ENCODE data around the gene MTERF4.

Gene MTERF4

DNA sequence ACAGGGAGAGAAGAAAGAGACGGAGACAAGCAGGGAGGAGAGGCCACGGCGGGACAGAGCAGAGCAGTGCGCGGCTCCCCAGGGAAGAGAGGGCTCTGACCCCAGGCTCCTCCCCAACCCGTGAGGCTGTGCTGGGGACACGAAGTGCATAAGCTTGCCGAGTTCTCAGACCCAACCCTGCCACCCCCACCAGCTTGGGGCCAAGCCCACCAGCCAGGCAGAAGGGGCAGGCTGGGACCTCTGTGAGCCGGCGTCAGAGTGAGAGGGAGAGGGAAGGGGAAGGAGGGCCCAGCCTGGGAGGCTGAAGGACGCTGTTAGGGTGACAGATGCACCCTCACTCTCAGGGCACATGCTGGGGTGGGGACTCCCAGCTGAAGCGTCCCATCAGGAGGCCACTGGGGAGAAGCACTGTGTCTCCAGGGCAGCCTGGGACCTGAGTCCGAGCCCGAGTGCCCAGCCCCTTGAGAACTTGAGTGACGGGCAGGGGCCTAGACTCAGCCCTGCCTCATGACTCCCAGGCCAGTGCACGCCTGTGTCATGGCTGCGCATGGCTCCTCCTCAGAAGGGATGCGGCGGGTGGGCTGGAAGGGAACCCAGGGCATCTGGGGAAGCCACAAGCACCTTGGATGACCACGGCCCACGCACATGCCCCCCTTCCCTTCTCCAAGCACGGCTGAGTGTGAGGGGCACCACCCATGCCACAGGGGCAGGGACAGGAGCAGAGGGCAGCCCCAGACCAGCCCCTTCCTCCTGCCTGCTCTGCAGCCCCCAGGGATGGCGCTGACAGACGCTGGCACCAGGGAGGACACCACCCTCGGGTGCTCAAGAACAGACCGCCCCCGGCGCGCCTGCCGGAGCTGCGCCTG lies 31.0 kb downstream of the MTERF4 start:
- Histone ChIP-seq H3K4me3 (ENCODE audit: low read length) (no peak overlapping the region), H3K27ac (ENCODE audit: low read length) (no peak overlapping the region), H3K9me3 (ENCODE audit: control insufficient read depth, low read depth, low read length) (no peaks in the 10 kb centered on the region), H3K9ac (ENCODE audit: low read length) (no peak overlapping the region), H3K27me3 (ENCODE audit: control insufficient read depth, insufficient read depth, low read length) (no peaks in the 10 kb centered on the region), H3K36me3 (ENCODE audit: control insufficient read depth, low read depth, low read length) (no peaks in the 10 kb centered on the region), H3K4me1 (ENCODE audit: control insufficient read depth, low read depth, low read length) (no peaks in the 10 kb centered on the region)

DNA sequence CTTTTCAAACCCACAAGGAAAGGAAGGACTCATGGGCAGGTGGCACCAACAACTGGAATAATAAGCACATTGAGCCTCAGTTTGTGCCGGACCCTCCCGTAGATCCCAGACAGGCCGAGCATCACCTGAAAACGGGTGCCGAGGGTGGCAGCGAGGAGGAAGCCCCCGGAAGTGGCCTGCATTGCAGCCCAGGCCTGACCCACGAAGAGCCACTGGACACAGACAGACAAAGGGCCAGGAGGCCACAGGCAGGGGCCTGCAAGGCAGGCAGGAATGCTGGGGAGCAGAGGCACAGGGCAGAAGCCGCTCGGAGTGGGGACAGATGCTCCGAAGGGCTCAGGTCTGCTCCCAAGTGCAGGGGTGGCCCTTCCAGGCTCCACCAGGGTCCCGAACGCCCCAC lies 31.7 kb downstream of the MTERF4 start:
- no peaks in the 10 kb centered on the region for H3K27me3 ChIP-seq (ENCODE audit: control insufficient read depth, insufficient read depth, low read length)
- no peaks in the 10 kb centered on the region for H3K9me3 ChIP-seq (ENCODE audit: control insufficient read depth, low read depth, low read length)
- no peaks in the 10 kb centered on the region for H3K36me3 ChIP-seq (ENCODE audit: control insufficient read depth, low read depth, low read length)
- H3K27ac ChIP-seq (ENCODE audit: low read length) = no peak overlapping the region
- H3K4me3 ChIP-seq (ENCODE audit: low read length) = no peak overlapping the region
- no peaks in the 10 kb centered on the region for H3K4me1 ChIP-seq (ENCODE audit: control insufficient read depth, low read depth, low read length)
- no peak overlapping the region for H3K9ac ChIP-seq (ENCODE audit: low read length)

GRCh38 chr2:241069821-241070281 lies 32.2 kb downstream of the MTERF4 start:
- H3K9ac ChIP-seq (ENCODE audit: low read length) = no peak overlapping the region
- H3K27me3 ChIP-seq (ENCODE audit: control insufficient read depth, insufficient read depth, low read length) = no peaks in the 10 kb centered on the region
- no peaks in the 10 kb centered on the region for H3K9me3 ChIP-seq (ENCODE audit: control insufficient read depth, low read depth, low read length)
- no peaks in the 10 kb centered on the region for H3K4me1 ChIP-seq (ENCODE audit: control insufficient read depth, low read depth, low read length)
- H3K36me3 ChIP-seq (ENCODE audit: control insufficient read depth, low read depth, low read length) = no peaks in the 10 kb centered on the region
- no peak overlapping the region for H3K4me3 ChIP-seq (ENCODE audit: low read length)
- no peak overlapping the region for H3K27ac ChIP-seq (ENCODE audit: low read length)

- no peak overlapping the region for H3K4me3 ChIP-seq (ENCODE audit: low read length)
- H3K27me3 ChIP-seq (ENCODE audit: control insufficient read depth, insufficient read depth, low read length) = no peaks in the 10 kb centered on the region
- no peaks in the 10 kb centered on the region for H3K9me3 ChIP-seq (ENCODE audit: control insufficient read depth, low read depth, low read length)
- H3K9ac ChIP-seq (ENCODE audit: low read length) = no peak overlapping the region
- H3K36me3 ChIP-seq (ENCODE audit: control insufficient read depth, low read depth, low read length) = no peaks in the 10 kb centered on the region
- H3K27ac ChIP-seq (ENCODE audit: low read length) = no peak overlapping the region
- H3K4me1 ChIP-seq (ENCODE audit: control insufficient read depth, low read depth, low read length) = no peaks in the 10 kb centered on the region
These were observed 32.9 kb downstream of the MTERF4 start for GRCh38 chr2:241068942-241069810.

DNA sequence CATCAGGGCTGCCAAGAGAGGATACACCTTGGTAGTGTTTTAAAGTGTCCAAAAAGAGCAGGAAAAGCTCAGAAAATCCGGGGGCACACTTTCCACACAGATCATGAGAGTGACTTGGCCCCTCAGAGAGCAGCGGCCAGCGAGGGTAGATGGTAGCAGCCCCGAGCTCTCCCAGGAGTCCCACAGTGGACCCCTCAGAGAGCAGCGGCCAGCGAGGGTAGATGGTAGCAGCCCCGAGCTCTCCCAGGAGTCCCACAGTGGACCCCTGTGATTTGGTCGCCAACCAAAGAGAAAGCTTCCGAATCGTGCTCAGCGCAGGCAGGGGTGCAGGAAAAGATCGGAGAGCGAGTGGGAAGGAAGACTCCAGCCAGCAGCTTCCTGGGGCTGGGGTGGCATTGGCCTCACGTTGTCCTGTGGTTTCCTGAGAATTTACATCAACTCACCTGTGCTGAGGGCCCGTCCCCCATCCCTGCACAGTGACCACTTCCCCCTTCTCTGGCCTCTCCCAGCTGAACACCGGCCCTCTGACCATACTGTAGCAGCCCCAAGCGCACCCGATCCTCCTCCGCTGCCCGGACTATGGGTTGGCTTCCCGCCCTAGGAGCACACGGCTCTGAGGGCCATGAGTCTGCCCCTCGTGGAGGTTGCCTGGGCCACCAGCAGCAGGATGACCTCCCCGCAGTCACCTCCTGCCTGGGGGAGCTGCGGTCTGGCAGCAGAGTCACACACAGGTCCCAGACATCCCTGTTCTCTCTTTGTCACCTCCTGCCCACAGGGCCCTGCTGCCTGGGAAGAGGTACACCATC lies 33.7 kb downstream of the MTERF4 start:
- no peaks in the 10 kb centered on the region for H3K27me3 ChIP-seq (ENCODE audit: control insufficient read depth, insufficient read depth, low read length)
- no peak overlapping the region for H3K27ac ChIP-seq (ENCODE audit: low read length)
- H3K4me3 ChIP-seq (ENCODE audit: low read length) = no peak overlapping the region
- H3K36me3 ChIP-seq (ENCODE audit: control insufficient read depth, low read depth, low read length) = no peaks in the 10 kb centered on the region
- no peaks in the 10 kb centered on the region for H3K4me1 ChIP-seq (ENCODE audit: control insufficient read depth, low read depth, low read length)
- H3K9me3 ChIP-seq (ENCODE audit: control insufficient read depth, low read depth, low read length) = no peaks in the 10 kb centered on the region
- H3K9ac ChIP-seq (ENCODE audit: low read length) = no peak overlapping the region

GRCh38 chr2:241067501-241068135 lies 34.5 kb downstream of the MTERF4 start:
- Histone ChIP-seq H3K4me1 (ENCODE audit: control insufficient read depth, low read depth, low read length) (no peaks in the 10 kb centered on the region), H3K36me3 (ENCODE audit: control insufficient read depth, low read depth, low read length) (no peaks in the 10 kb centered on the region), H3K27me3 (ENCODE audit: control insufficient read depth, insufficient read depth, low read length) (no peaks in the 10 kb centered on the region), H3K9ac (ENCODE audit: low read length) (no peak overlapping the region), H3K9me3 (ENCODE audit: control insufficient read depth, low read depth, low read length) (no peaks in the 10 kb centered on the region), H3K27ac (ENCODE audit: low read length) (no peak overlapping the region), H3K4me3 (ENCODE audit: low read length) (no peak overlapping the region)

GRCh38 chr2:241066893-241067341 lies 35.2 kb downstream of the MTERF4 start:
- no peaks in the 10 kb centered on the region for H3K36me3 ChIP-seq (ENCODE audit: control insufficient read depth, low read depth, low read length)
- H3K4me1 ChIP-seq (ENCODE audit: control insufficient read depth, low read depth, low read length) = no peaks in the 10 kb centered on the region
- no peak overlapping the region for H3K4me3 ChIP-seq (ENCODE audit: low read length)
- H3K27ac ChIP-seq (ENCODE audit: low read length) = no peak overlapping the region
- H3K27me3 ChIP-seq (ENCODE audit: control insufficient read depth, insufficient read depth, low read length) = no peaks in the 10 kb centered on the region
- no peak overlapping the region for H3K9ac ChIP-seq (ENCODE audit: low read length)
- H3K9me3 ChIP-seq (ENCODE audit: control insufficient read depth, low read depth, low read length) = no peaks in the 10 kb centered on the region

DNA sequence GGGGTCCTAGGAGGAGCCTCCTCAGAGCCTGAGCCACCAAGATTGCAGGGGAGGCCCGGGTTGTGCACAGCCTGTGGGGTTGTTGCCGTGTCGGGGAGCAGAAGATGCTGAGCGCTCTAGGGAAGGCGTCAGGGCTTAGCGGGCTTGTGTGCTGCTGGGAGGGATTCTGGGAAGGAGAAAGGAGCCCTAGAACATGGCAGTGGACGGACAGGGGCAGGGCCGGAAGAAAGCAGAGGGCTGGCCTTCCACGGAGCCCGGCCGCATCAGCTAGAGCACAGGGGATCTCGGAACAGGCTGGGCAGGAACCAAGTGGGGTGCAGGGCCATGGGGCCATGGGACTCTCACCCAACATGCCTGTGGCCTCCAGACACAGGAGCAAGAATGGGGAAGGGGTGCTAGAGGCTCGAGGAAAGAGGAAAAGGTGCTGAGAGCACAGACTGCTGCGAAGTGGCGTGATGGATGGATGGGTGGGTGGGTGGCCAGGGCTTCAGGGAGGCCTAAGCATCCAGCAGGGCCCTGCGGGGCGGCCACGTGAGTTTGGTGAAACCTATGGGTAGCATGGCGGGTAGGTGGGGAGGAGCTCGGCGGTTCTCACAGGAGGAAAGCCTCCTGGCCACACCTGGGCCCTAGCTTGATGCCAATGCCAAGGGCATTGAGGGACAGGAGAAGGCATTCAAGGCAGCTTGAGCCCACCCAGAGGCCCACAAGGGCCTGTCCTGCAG lies 35.8 kb downstream of the MTERF4 start:
- Histone ChIP-seq H3K4me1 (ENCODE audit: control insufficient read depth, low read depth, low read length) (no peaks in the 10 kb centered on the region), H3K9me3 (ENCODE audit: control insufficient read depth, low read depth, low read length) (no peaks in the 10 kb centered on the region), H3K4me3 (ENCODE audit: low read length) (no peak overlapping the region), H3K27me3 (ENCODE audit: control insufficient read depth, insufficient read depth, low read length) (no peaks in the 10 kb centered on the region), H3K36me3 (ENCODE audit: control insufficient read depth, low read depth, low read length) (no peaks in the 10 kb centered on the region), H3K27ac (ENCODE audit: low read length) (no peak overlapping the region), H3K9ac (ENCODE audit: low read length) (no peak overlapping the region)

DNA sequence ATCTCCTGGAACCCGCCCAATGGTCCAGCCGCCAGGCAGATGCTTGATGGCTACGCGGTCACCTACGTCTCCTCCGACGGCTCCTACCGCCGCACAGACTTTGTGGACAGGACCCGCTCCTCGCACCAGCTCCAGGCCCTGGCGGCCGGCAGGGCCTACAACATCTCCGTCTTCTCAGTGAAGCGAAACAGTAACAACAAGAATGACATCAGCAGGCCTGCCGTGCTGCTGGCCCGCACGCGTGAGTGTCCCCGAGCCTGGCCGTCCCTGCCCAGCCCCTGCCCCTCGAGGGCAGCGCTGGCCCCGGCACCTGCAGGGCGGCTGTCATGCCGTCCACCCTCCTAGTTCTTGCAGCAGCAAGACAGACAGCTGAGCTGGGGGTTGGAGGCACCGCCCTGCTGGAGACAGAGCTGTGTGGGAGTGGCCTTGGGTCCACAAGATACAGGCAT lies 36.7 kb downstream of the MTERF4 start:
- no peaks in the 10 kb centered on the region for H3K9me3 ChIP-seq (ENCODE audit: control insufficient read depth, low read depth, low read length)
- H3K27me3 ChIP-seq (ENCODE audit: control insufficient read depth, insufficient read depth, low read length) = no peaks in the 10 kb centered on the region
- no peaks in the 10 kb centered on the region for H3K4me1 ChIP-seq (ENCODE audit: control insufficient read depth, low read depth, low read length)
- H3K9ac ChIP-seq (ENCODE audit: low read length) = no peak overlapping the region
- H3K36me3 ChIP-seq (ENCODE audit: control insufficient read depth, low read depth, low read length) = no peaks in the 10 kb centered on the region
- H3K4me3 ChIP-seq (ENCODE audit: low read length) = no peak overlapping the region
- H3K27ac ChIP-seq (ENCODE audit: low read length) = no peak overlapping the region

DNA sequence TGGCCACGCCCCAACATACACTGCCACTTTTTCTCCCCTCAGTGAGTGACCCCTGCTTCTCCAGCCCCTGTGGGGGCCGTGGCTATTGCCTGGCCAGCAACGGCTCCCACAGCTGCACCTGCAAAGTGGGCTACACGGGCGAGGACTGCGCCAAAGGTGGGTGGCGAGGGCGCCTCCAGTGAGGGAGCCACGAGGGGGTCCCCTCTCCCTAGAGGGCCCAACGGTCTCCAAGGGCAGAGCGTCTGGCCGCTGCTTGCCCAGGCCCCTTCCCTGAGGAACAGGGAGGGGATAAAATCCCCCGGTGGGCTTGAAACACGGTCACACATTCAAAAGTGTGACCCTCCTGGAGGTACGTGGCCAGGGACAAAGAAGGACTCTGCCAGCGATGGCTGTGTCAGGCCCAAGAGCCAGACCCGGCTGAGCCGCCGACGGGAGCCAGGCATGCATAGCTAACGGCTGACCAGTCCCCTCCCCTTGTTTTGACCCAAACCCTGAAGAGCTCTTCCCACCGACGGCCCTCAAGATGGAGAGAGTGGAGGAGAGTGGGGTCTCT lies 37.2 kb downstream of the MTERF4 start:
- Histone ChIP-seq H3K4me3 (ENCODE audit: low read length) (no peak overlapping the region), H3K27me3 (ENCODE audit: control insufficient read depth, insufficient read depth, low read length) (no peaks in the 10 kb centered on the region), H3K4me1 (ENCODE audit: control insufficient read depth, low read depth, low read length) (no peaks in the 10 kb centered on the region), H3K9ac (ENCODE audit: low read length) (no peak overlapping the region), H3K27ac (ENCODE audit: low read length) (no peak overlapping the region), H3K9me3 (ENCODE audit: control insufficient read depth, low read depth, low read length) (no peaks in the 10 kb centered on the region), H3K36me3 (ENCODE audit: control insufficient read depth, low read depth, low read length) (no peaks in the 10 kb centered on the region)
